ENCODE measurements around the gene TRPC5OS. TPM values are rescaled to one million over a fixed set of nuclear protein-coding genes. Genes with fewer than 3 reads are reported as not detected.

TRPC5OS gene
- total RNA-seq, 1 experiment from 2014 or later = not detected

DNA sequence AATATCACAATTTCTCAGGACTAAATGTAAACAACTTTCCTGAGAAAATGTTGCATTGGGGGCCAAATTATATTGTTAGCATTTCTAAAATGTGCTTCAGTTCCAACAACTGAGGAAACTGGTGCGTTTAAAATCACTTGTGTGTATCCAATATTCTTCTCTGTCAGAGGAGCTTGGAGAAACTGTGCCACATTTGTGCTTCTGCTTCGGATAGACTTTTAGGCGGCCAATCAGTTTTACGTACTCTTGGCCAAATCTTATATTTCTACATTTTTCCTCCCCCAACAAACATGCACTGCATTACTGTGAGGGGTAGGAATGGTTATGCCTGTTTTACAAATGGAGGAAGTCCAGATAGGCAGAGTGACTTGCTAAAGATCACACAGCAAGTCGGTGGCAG, 27.4 kb upstream of the TRPC5OS start:
- no peak for DNase-seq (ENCODE audit: low spot score)
- no TSS peak for BruUV-seq (replicated peaks)
- no peak overlapping the region for H3K4me3 ChIP-seq (ENCODE audit: low read depth, low read length, poor library complexity, severe bottlenecking)
- TF ChIP-seq EZH2 (IDR thresholded peaks at IDR 0.05; ENCODE audit: borderline replicate concordance, low read depth, low read length, poor library complexity, severe bottlenecking) = no peak
- TF ChIP-seq, protein P1, sequence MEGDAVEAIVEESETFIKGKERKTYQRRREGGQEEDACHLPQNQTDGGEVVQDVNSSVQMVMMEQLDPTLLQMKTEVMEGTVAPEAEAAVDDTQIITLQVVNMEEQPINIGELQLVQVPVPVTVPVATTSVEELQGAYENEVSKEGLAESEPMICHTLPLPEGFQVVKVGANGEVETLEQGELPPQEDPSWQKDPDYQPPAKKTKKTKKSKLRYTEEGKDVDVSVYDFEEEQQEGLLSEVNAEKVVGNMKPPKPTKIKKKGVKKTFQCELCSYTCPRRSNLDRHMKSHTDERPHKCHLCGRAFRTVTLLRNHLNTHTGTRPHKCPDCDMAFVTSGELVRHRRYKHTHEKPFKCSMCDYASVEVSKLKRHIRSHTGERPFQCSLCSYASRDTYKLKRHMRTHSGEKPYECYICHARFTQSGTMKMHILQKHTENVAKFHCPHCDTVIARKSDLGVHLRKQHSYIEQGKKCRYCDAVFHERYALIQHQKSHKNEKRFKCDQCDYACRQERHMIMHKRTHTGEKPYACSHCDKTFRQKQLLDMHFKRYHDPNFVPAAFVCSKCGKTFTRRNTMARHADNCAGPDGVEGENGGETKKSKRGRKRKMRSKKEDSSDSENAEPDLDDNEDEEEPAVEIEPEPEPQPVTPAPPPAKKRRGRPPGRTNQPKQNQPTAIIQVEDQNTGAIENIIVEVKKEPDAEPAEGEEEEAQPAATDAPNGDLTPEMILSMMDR (conservative IDR thresholded peaks at IDR 0.05; ENCODE audit: low read depth, low read length) = no peak
- intact Hi-C loops (cut with micrococcal nuclease; ENCODE audit: unreplicated experiment) = no loop called here
- H3K9me3 ChIP-seq (ENCODE audit: low read depth, low read length, poor library complexity, severe bottlenecking) = no peaks in the 10 kb centered on the region
- no peaks in the 10 kb centered on the region for H3K36me3 ChIP-seq (ENCODE audit: insufficient read depth, low read length, poor library complexity, severe bottlenecking)
- H3K4me1 ChIP-seq (ENCODE audit: insufficient read depth, low read length, poor library complexity, severe bottlenecking) = no peaks in the 10 kb centered on the region
- CTCF ChIA-PET = no interaction called here
- no peaks in the 10 kb centered on the region for H3K27me3 ChIP-seq (replicated peaks; ENCODE audit: insufficient read depth, low read depth, low read length, poor library complexity)
- POLR2A ChIA-PET (ENCODE audit: low non-redundant PET) = no interaction called here
- H3K27ac ChIP-seq (ENCODE audit: low read depth, low read length, poor library complexity, severe bottlenecking) = no peak overlapping the region

DNA sequence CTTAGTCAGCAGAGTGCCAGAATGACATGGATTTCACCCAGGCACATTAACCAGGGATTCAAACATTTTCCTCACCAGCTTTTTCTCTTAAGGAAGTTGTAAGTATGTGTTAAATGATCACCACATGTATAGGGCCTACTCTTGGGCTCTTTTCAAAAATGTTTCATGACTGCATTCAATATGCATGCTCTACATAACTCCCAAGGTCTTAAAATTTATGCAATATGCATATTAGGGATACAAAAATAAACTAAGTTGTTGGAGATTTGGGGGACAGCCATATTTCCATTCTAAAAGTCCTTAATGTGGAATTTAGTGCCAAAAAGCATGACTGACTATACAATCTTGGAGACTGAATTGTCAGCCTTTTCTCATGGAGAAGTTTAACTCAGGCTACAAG, 25.0 kb upstream of the TRPC5OS start:
- Histone ChIP-seq H3K9me3 (ENCODE audit: low read depth, low read length, poor library complexity, severe bottlenecking) (no peaks in the 10 kb centered on the region), H3K36me3 (ENCODE audit: insufficient read depth, low read length, poor library complexity, severe bottlenecking) (no peaks in the 10 kb centered on the region), H3K4me1 (ENCODE audit: insufficient read depth, low read length, poor library complexity, severe bottlenecking) (no peaks in the 10 kb centered on the region), H3K27ac (ENCODE audit: low read depth, low read length, poor library complexity, severe bottlenecking) (no peak overlapping the region), H3K27me3 (replicated peaks; ENCODE audit: insufficient read depth, low read depth, low read length, poor library complexity) (no peaks in the 10 kb centered on the region), H3K4me3 (ENCODE audit: low read depth, low read length, poor library complexity, severe bottlenecking) (no peak overlapping the region)
- ChIA-PET CTCF (no interaction called here), POLR2A (ENCODE audit: low non-redundant PET) (no interaction called here)
- intact Hi-C loops (cut with micrococcal nuclease; ENCODE audit: unreplicated experiment) = no loop called here
- DNase-seq (ENCODE audit: low spot score) = no peak
- TF ChIP-seq EZH2 (IDR thresholded peaks at IDR 0.05; ENCODE audit: borderline replicate concordance, low read depth, low read length, poor library complexity, severe bottlenecking) = no peak
- BruUV-seq (replicated peaks) = no TSS peak

DNA sequence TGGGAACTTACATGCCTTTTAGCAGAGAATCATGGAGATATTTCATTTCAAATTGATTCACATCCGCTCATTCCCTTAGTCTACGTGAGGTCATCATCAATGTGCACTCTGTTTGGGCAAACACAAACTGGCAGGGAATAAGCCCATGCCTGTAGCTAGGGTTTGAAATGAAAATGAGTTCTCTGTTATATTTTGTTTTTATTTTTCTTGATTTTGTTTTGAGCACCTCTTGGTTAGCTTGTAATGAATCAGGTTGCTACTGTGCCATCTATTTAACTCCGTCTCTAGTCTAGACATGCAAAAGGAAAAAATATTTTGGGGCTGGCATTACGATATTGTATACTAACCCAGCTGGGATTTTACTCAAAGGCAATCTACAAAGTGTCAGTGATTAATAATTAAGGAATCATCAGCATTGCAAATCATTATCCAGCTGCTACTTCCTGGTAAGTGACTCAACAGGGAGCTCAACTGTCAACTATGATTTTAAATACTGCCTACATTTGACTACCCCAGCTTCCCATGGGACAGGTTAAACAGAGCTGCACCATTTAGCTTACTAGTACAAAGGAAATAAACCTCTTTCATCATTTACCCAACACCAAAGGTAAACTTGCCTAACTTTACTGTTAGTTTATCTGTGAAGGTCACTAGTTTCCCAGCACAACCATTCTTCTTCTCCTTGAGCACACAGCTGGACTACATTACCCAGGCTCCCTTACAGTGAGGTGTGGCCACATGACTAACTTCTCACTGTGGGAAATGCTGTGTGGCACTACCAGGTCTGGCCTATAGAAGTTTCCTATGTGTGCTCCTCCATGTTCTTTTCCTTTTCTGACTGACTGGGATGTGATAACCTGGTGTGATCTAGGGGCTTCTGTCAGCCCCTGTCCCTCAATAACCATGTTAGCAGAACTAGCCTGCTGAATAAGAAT, 21.2 kb upstream of the TRPC5OS start:
- no peak for DNase-seq (ENCODE audit: low spot score)
- Histone ChIP-seq H3K4me3 (ENCODE audit: low read depth, low read length, poor library complexity, severe bottlenecking) (no peak overlapping the region), H3K36me3 (ENCODE audit: insufficient read depth, low read length, poor library complexity, severe bottlenecking) (no peaks in the 10 kb centered on the region), H3K4me1 (ENCODE audit: insufficient read depth, low read length, poor library complexity, severe bottlenecking) (no peaks in the 10 kb centered on the region), H3K9me3 (ENCODE audit: low read depth, low read length, poor library complexity, severe bottlenecking) (no peaks in the 10 kb centered on the region), H3K27me3 (replicated peaks; ENCODE audit: insufficient read depth, low read depth, low read length, poor library complexity) (peaks cover 4% of the 10 kb centered on the region), H3K27ac (ENCODE audit: low read depth, low read length, poor library complexity, severe bottlenecking) (no peak overlapping the region)
- ChIA-PET POLR2A (ENCODE audit: low non-redundant PET) (no interaction called here), CTCF (no interaction called here)
- intact Hi-C loops (cut with micrococcal nuclease; ENCODE audit: unreplicated experiment) = no loop called here
- BruUV-seq (replicated peaks) = no TSS peak
- TF ChIP-seq, protein P1 (conservative IDR thresholded peaks at IDR 0.05; ENCODE audit: low read depth, low read length) = no peak
- TF ChIP-seq EZH2 (IDR thresholded peaks at IDR 0.05; ENCODE audit: borderline replicate concordance, low read depth, low read length, poor library complexity, severe bottlenecking) = no peak
